Ascending aorta (tissue), 2 donors: ENCODE results near the gene TIMP3. TPM values are rescaled to one million over a fixed set of nuclear protein-coding genes. Genes with fewer than 3 reads are reported as not detected.

ENCODE experiments used
- DNase-seq, 2 donors: peaks; one replicate each; pipeline ENCODE4 v3.0.0-alpha.2; 2019; ENCODE audit warnings: low spot score in 2 of 2
- H3K27ac ChIP-seq, 2 donors: fragments of 200-600 bp; sonication (generic); one replicate each; pipeline ENCODE4 v1.5.1; 2016 to 2017; ENCODE audit warnings: mild to moderate bottlenecking in 1 of 2
- H3K27me3 ChIP-seq: fragments of 200-600 bp; sonication (generic); one replicate; pipeline ENCODE4 v1.5.1; 2017
- H3K36me3 ChIP-seq, 2 donors: fragments of 200-600 bp; sonication (generic); one replicate each; pipeline ENCODE4 v1.5.1; 2016
- H3K4me1 ChIP-seq, 2 donors: fragments of 200-600 bp; sonication (generic); one replicate each; pipeline ENCODE4 v1.5.1; 2016 to 2017; ENCODE audit warnings: mild to moderate bottlenecking in 1 of 2
- H3K4me3 ChIP-seq, 2 donors: fragments of 200-600 bp; sonication (generic); one replicate each; pipeline ENCODE4 v1.5.1; 2016 to 2017; ENCODE audit warnings: mild to moderate bottlenecking in 1 of 2
- H3K9me3 ChIP-seq, 2 donors: fragments of 200-600 bp; sonication (generic); one replicate each; pipeline ENCODE4 v1.5.1; 2016
- CTCF ChIP-seq, 3 experiments: fragments of 200-600 bp in 2 of 3; fragments of 450-650 bp in 1 of 3; sonication (generic) in 2 of 3; IDR thresholded peaks; one replicate each; pipeline ENCODE4 v1.5.1; 2016 to 2019; ENCODE audit warnings: antibody characterized with exemption in 3 of 3, mild to moderate bottlenecking in 1 of 3, moderate library complexity in 1 of 3
- intact Hi-C: fragments of 100-400 bp; cut with DNase I; formaldehyde crosslinking; loops from one replicate; pipeline ENCODE4 v1.15.1; 2023
- total RNA-seq: library from RNA; depleted of rRNA; stranded (reverse); fragments of >200 nt; gene quantifications from one replicate; pipeline ENCODE4 v1.1.0, GENCODE V29; 2016

Gene TIMP3
- total RNA-seq, 1 donor from 2014 or later: 394 TPM

GRCh38 chr22:32837142-32837541 lies 35.6 kb downstream of the TIMP3 start:
- intact Hi-C loops: loop anchor here (2.0 kb wide), 1 partner anchor 32 kb away; no protein-coding TSS in a partner anchor
- no peak for DNase-seq

GRCh38 chr22:32837803-32838202 lies 36.3 kb downstream of the TIMP3 start:
- no peaks in the 10 kb centered on the region for H3K27me3 ChIP-seq
- H3K9me3 ChIP-seq: no peaks in the 10 kb centered on the region
- intact Hi-C loops: loop anchor here (2.0 kb wide), 1 partner anchor 33 kb away; no protein-coding TSS in a partner anchor
- no peaks in the 10 kb centered on the region for H3K36me3 ChIP-seq
- TF ChIP-seq CTCF (IDR thresholded peaks at IDR 0.05): no peak
- H3K27ac ChIP-seq: peak overlapping the region; percentile 86 to 89
- no peak overlapping the region for H3K4me3 ChIP-seq
- no peak for DNase-seq
- H3K4me1 ChIP-seq: peaks cover 10 to 42% of the 10 kb centered on the region in 2 donors

More at GRCh38 chr22:32837142-32837541, 35.6 kb downstream of the TIMP3 start:
- Histone ChIP-seq H3K36me3 (no peaks in the 10 kb centered on the region), H3K9me3 (no peaks in the 10 kb centered on the region), H3K27me3 (no peaks in the 10 kb centered on the region), H3K27ac (no peak overlapping the region), H3K4me3 (no peak overlapping the region), H3K4me1 (peaks cover 10 to 43% of the 10 kb centered on the region in 2 donors)
- TF ChIP-seq CTCF (IDR thresholded peaks at IDR 0.05): no peak

DNA sequence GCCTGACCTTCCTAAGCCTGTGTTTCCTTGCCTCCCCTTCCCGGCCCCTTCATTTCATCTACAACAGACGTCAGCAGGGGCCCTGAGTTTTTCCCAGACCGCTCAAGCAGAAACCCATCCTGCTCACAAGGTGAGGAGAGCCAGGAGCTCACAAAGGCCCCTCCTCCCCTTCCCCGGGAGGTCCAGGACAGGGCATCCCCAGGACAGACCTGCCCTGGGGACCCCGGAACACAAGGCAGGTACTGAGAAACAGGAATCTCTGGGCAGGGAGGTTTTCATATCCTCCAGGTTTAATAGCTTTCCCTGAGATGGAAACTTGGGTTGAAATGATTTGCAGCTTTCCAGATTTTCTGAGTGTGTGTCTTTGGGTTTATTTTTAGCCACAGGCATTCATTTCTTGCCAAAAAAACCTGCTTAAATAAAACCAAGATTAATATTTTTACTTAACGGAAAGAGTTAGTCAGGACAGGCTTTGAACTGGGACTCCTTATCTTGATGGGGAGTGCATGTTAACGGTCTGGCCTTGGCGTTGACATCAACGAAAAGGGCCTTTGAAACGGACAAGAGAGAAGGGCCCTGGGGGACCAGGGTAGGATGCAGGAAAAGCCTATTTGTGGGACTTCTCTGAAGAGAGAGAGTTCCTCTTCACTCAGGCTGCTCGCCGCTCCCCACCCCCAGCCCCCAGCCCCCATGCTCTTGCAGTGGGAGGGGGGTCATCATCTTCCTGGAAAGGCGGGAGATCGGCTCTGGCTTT lies 38.5 kb downstream of the TIMP3 start:
- intact Hi-C loops: no loop called here
- Histone ChIP-seq H3K27ac (peak overlapping the region; percentile 86 to 89), H3K27me3 (no peaks in the 10 kb centered on the region), H3K4me1 (peaks cover 10 to 42% of the 10 kb centered on the region in 2 donors), H3K36me3 (no peaks in the 10 kb centered on the region), H3K4me3 (peak overlapping the region in 1 of 2 donors; percentile 43), H3K9me3 (no peaks in the 10 kb centered on the region)
- no peak for TF ChIP-seq CTCF (IDR thresholded peaks at IDR 0.05)
- DNase-seq: no peak

DNA sequence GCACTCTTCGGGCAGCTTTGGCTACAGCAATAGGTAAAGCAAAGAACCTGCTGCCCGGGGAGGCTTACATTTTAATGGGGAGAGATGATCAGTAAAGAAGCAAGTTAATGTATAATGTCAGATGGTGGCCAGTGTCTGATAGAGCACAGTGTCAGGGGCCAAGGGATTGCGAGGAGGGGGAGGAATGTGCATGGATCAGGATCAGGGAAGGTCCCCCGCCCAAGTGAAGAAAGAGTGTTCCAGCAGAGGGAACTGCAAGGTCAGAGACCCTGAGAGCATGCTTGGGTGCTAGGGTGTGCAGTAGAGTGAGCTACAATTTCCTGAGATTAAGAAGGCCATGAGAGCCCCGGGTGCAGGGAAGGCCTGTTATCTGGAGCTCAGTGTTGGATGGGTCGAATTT lies 39.7 kb downstream of the TIMP3 start:
- Histone ChIP-seq H3K9me3 (no peaks in the 10 kb centered on the region), H3K36me3 (no peaks in the 10 kb centered on the region), H3K4me1 (peaks cover 10 to 47% of the 10 kb centered on the region in 2 donors), H3K27me3 (no peaks in the 10 kb centered on the region), H3K4me3 (no peak overlapping the region), H3K27ac (peak overlapping the region in 1 of 2 donors; percentile 86)
- no peak for TF ChIP-seq CTCF (IDR thresholded peaks at IDR 0.05)
- DNase-seq: no peak
- intact Hi-C loops: no loop called here

GRCh38 chr22:32842486-32842885 lies 41.0 kb downstream of the TIMP3 start:
- Histone ChIP-seq H3K4me1 (peaks cover 10 to 47% of the 10 kb centered on the region in 2 donors), H3K36me3 (no peaks in the 10 kb centered on the region), H3K27me3 (no peaks in the 10 kb centered on the region), H3K4me3 (no peak overlapping the region), H3K27ac (no peak overlapping the region), H3K9me3 (no peaks in the 10 kb centered on the region)
- intact Hi-C loops: no loop called here
- no peak for TF ChIP-seq CTCF (IDR thresholded peaks at IDR 0.05)
- no peak for DNase-seq
